ENCODE measurements around the gene PDHX.

PDHX gene

DNA sequence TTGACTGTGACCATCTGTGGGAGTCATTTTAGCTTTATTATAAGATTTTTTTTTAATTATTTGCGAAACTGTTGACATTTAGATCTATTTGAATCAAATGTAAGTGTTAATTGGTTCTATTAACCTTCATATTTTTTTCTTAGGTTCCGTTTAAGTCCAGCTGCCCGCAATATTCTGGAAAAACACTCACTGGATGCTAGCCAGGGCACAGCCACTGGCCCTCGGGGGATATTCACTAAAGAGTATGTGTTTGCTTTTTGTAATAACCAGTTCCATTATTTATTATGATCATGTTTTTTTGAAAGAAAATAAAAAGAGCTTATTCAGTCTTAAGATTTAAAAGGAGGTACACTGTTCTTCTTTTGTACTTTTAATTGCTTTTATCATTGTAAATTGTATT, 43.9 kb downstream of the PDHX start:
- no peak for DNase-seq

DNA sequence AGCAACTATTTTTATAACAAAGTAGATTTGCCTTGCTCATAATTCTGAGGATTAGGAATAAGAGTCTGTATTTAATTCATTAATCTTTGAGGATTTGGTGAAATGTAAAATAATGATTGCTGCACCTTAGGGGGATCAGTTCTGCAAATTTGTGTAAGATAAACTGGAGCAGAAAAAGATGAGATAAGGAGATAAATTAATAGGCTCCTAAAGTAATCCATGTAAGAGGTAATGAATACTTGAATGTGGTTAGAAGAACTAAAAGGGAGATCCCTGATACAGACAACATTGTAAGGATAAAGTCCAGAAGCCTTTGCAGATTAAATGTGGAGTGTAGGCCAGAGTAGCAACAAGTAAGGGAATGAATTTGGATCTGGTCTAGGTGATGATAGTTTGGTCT, 45.6 kb downstream of the PDHX start:
- DNase-seq, result no peak

DNA sequence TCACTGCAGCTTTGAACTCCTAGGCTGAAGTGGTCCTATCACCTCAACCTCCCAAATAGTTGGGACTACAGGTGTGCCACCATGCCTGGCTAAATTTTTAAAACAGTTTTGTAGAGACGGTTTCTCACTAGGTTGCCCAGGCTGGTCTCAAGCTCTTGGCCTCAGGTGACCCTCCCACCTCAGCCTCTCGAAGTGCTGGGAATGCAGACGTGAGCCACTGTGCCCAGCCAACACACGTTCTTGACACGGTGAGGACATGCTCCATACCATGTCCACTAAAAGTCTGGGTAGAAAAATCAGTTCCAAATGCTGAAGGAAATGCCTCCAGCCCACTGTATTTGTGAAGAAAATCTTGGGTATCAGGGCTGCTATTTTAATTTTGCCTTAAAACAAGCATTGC, 46.9 kb downstream of the PDHX start:
- no peak for DNase-seq

DNA sequence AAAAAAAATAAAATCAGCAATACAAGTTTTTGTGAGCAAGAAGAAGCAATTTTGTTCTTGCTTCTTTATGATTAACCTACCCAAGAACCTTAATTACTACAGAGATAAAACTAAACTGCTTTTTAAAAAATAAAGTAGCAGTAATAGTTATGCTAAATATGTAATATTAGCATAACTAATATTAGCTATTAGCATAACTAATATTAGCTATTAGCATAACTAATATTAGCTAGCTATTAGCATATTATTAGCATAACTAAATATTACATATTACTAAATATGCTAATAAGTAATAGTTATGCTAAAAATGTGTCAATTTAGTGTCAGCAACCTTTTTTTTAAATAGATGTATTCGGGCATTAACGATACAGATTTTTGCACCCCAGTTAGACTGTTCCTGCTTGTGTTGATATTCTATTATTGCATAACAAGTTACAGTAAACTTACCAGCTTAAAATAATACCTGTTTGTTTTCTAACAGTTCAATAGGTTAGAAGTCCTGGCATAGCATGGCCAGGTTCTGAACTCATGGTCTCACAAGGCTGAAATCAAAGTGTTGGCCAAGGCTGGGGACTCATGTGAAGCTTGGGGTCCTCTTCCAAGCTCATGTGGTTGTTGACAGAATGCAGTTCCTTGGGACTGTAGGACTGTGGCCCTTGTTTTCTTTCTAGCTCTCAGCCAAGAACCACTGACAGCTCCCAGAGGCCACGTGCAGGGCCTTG, 48.4 kb downstream of the PDHX start:
- no peak for DNase-seq

DNA sequence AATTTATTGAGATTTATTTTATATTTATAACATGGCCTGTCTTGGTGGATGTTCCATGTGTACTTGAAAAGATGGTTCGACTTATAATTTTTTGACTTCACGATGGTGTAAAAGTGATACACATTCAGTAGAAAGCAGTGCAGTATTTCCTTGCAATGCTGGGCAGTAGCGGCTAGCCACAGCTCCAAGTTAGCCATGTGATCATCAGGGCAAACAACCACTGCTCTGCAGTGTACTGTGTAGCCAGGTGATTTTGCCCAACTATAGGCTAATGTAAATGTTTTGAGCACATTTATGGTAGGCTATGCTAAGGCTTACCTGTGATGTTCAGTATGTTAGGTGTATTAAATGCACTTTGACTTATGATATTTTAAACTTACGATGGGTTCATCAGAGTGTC, 52.4 kb downstream of the PDHX start:
- no peak for DNase-seq

DNA sequence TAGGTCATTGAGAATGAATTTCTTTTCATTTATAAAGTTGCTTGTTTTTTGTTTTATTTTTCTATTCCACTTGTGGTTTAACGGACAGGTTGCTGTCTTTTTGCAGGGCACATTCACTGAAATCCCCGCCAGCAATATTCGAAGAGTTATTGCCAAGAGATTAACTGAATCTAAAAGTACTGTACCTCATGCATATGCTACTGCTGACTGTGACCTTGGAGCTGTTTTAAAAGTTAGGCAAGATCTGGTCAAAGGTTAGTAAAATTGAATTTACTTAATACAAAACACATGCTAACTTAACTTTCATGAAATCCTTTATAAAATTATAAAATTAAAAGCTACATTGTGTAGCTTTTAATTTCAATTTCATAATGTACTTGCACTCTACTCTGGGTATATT, 53.6 kb downstream of the PDHX start:
- no peak for DNase-seq

DNA sequence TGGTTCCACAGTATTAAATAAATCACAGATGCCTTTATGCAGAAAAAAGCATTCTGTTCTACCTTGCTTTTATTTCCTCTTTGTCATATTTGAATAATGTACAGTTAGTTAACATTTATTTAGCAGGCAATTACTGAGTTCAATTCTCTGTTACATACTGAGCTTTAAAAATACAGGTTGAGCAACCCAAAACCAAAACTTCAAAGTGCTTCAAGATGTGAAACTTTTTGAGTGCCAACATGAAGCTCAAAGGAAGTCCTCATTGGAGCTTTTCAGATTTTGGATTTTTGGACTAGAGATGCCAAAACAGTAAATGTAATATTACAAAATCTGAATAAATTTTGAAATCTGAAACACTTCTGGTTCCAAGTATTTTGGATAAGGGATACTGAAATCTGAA, 54.1 kb downstream of the PDHX start:
- no peak for DNase-seq

DNA sequence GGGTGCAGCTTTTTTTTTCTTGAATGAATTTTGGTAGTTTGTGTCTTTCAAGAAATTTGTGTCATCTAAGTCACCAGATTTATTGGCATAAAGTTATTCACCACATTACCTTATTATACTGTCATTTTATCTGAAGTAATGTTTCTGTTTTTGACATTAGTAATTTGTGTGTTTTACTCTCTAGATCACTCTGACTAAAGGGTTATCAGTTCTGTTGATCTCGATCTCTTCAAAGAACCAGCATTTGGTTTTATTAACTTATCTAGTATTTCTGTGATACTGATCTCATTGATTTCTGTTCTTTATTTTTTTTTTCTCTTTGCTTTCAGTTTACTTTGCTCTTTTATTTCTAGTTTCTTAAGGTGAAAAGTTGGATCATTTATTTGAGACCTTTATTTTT, 55.5 kb downstream of the PDHX start:
- DNase-seq, result no peak

DNA sequence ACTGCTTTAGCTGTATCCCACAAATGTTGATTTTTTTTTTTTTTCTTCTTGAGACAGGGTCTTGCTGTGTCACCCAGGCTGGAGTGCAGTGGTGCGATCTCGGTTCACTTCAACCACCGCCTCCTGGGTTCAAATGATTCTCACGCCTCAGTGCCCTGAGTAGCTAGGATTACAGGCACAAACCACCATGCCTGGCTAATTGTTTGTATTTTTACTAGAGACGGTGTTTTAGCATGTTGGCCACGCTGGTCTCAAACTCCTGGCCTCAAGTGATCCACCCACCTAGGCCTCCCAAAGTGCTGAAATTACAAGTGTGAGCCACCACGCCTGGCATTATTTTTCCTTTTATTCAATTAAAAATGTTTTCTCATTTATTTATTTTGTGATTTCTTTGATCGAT, 55.9 kb downstream of the PDHX start:
- DNase-seq, result no peak

DNA sequence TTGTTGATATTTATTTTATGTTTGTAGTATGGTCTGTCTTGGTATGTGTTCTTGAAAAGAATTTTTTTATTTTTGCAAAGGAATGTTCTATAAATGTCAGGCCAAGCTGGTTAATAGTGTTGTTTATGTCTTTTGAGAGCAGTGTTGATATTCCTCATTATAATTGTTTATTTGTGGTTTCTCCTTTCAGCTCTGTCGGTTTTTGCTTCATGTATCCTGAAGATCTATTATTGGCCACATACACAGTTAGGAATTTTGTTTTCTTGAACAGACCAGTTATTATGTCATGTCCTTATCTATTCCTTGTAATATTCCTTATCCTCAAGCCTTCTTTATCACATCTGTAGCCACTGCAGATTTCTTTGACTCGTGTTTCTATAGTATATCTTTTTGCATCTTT, 56.5 kb downstream of the PDHX start:
- no peak for DNase-seq

DNA sequence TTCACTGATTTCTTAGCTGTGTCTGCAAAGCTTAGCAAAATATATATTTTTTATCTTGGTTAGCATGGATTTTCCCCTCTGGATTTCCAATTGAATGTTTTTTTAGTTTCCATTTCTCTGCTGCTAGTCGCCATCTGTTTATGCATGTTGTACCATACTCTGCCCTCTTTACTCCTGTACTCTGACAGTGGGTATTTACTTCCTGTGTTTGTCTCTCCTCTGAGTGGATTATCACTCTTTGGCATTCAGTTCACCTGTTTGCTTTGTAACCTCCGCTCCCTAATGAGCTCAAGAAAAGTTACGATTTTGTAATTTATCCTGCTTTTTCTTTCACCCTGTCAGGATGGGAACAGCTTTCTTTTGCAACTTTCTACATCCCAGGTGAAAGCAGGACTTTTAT, 59.1 kb downstream of the PDHX start:
- no peak for DNase-seq

DNA sequence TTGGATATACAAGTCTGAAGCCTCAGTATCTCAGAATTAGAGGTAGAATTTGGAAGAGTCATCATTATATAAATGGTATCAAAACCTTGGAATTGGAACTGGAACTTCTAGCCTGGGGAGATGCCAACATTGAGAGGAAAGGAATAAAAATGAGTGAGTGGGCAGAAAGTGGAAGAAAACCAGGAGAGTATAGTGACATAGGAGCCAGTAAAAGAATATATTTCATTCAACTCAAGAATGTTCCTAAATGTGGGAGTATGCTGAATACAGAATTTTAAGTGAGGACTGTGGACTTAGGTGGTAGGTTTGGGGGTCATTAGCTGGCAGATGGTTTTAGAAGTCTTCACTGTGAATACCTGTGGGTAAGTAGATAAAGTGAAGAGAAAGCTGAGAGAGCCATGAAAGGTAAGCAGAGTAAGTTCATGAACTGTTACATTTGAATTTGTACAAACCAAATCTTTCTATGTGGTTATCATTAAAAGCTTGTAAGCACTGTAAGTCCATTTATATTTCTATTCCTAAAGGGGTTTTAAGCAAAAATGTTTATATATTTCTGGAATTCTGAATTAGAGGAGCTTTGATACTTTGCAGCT, 60.2 kb downstream of the PDHX start:
- no peak for DNase-seq

DNA sequence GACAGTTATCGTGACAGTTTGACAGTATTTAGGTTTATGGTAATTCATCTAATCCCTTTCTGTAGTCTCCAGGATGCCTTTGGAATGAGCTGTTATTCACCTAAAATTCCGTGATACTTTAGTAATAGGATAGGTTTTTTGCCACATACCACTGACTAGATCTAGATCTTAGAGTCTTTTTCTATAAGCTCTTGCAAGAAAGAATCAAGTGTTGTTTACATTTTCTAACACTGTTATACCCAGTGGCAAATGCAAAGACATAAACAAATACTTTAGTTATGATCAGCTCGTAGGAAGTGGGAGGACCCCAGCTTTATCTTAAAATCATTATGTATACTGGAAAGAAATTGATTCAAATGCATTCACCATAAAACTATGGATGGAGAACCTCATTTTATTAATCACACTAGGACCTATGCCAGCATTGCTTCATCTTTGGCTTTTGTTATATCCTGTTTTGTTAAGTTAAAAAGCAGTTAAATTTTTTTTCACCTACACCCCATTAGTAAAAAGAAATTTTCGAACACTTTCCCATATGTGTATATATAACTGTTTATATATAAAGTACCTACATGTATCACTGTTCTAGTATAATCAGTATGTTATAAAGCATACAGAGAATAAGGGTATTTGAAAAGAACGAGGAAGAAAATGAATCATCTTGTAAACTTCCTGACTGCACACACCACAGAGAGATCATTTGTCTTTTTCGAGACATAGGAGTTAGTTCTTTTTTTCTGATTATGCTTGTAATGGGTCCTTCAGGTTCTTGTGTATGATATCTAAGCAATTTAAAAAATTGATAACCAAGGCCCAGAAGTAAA, 60.9 kb downstream of the PDHX start:
- DNase-seq, result no peak

DNA sequence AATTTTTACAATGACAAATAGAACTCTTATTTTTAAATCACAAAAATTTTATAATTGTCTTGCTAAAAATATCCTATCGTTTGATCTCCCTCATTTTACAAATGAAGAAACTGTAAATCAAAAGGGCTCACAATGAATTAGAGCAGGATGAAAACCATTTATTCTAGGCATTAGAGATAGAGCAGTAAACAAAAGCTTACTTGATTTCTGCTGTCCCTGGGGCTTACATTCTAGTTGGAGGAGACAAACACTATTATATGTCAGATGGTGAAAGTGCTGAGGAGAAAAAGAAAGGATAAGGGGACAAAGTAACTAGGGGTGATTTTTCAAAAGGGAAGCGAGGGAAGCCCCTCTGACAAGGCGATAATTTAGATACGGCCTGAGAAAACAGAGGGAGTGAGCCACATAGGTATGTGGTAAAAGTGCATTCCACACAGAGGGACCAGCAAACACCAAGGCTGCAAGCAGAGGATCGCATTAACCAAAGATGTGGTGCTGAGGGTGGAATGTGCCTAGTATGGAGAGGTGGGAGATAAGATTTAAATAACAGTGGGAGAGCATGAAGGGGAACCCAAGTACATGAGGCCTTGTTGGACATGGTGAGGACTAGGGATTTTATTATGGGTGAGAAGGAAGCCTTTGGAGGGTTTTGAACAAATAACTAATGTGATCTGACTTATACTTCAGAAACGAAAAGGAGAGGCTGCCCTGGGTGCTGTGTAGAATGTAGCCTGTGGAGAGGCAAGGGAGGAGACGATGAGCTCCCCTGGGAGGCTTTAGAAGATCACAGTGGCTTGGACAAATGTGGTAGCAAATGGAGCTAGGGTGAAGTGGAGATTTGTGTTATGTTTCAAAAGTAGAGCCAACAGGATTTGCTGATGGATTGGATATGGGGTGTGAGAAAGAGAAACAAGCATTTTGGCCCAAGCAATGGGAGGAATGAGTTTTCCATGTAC, 62.1 kb downstream of the PDHX start:
- DNase-seq, result no peak

DNA sequence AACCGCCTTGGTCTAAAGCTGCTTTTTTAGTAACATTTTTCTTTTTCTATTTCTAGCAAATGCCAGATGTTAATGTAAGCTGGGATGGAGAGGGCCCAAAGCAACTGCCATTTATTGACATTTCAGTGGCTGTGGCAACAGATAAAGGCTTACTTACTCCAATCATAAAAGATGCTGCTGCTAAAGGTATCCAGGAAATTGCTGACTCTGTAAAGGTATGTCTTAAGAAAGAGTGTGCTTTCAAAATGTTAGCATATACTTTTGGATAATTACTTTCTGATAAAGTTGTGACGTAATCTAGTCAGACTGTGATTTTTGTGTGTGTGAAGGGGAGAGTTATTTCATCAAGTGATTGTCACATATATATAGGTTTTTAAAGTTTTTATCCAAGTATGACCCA, 68.1 kb downstream of the PDHX start:
- no peak for DNase-seq

DNA sequence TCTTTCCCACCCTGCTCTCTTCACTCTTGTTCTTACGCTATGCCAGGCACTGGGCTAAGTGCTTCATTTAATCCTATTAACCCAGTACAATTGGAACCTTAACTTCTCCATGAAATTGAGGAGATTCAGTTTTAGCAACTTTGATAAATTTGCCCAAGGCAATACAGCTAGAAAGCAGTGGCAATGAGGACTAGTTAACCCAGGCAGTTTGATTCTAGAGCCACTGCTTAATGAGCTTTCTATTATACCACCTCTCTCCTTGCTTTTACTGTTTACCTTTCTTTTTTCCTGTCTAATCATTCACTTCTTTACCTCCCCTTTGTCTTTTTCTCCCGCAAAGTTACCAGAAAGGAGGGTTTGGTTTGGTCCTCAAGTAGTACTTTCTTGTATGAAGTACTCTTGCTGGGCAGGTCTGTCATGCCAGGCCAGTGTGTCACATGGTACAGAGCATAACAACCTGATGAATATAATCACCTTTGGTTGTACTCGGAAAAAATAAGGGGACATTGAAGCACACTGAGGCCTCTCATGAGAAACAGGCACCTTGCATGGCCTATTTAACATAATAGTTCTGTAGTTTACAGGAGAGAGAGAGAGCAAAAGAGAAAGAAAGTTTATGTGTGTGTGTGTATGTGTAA, 70.6 kb downstream of the PDHX start:
- DNase-seq, result no peak

DNA sequence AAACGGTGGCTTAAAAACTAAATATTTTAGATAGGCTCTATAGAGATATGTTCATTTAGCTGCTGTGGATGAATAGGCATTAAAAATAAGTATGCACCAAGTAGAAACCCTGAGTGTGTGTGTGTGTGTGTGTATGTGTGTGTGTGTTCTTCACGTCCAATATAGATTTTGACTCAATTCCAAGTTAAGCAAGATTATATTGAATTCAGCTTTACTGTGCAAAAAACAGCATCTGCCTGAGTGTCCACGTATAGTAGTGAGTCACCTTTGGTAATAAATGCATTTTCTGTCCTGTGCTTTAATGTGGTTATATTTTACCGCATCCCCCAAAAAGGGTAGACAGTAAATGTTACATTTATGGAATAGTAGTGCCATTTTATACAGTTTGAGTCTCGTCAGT, 71.2 kb downstream of the PDHX start:
- DNase-seq, result no peak

DNA sequence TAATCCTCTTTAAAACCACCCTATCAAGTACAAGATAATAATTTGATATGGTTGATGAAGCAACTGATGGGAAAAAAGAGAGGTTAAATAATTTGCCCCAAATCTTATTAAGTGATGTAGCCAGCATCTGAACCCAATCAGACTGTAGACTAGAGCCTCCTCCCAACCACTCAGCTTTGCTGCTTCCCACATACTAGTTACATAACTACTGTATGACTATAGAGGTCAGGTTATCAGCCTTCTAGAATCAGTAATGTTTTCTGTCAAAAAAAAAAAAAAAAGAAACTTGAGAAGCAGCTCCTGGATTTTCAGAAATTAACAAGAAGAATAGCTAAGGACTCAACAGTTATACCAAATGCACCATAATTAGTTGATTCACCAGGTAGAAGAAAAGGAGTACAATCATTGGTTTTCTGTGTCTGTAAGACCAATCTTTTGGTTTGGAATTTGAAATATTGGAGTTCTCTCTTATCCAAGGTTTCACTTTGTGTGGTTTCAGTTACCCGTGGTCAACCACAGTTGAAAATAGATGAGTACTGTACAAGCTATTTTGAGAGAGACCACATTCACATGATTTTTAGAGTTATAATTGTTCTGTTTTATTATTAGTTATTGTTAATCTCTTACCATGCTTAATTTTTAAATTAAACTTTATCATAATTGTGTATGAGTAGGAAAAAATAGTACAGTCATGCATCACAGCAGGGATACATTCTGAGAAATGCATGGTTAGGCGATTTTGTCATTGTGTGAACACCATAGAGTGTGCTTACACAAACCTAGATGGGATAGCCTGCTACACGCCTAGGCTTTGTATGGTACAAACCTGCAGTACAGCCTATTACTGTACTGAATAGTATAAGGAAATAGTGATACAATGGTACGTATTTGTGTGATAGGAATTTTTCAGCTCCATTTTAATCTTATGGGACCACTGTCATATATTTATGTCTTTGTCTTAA, 72.2 kb downstream of the PDHX start:
- no peak for DNase-seq

DNA sequence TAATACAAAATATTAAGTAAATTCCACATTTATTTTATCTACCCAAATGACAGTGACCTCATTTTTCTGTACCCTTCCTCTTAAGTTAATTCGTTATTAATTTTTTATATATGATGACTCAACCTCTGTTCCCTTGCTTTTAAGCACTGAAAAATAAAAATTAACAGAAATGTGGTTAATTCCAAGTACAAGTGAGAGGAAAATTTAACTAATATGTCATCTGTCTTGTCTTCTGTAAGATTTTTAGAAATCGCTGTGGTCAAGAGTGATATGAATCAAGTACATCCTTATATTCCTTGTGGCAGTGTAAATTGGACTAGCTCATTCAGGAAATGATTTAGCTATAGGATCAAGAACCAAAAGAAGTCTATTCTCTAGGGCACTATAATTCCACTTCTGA, 74.5 kb downstream of the PDHX start:
- DNase-seq, result no peak

DNA sequence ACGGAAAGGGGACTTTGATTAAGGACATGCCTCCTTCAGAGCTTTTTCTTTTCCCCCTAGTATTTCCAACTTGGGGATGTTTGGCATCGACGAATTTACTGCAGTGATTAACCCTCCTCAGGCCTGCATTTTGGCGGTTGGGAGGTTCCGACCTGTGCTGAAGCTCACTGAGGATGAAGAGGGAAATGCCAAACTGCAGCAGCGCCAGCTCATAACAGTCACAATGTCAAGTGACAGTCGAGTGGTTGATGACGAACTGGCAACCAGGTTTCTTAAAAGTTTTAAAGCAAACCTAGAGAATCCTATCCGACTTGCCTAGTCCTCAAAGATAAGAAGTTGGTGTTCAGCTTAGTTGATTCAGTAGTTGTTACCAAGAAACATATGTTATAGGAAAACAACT, 78.4 kb downstream of the PDHX start:
- DNase-seq, result no peak

DNA sequence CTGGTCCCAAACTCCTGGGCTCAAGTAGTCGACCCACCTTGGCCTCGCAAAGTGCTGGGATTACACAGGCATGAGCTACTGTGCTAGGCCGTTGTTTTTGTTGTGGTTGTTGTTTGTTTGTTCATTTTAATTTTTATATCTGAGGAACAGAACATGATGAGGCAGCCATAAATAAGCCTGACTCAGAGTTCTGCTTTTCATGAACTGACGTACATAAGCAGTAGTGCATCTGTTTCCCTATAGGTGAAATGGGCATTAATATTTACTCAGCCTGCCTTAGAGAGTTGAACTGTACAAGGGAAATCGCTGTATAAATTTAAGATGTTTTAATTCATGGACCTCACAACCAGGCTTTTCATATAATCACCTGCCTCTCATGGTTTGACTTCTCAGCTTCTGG, 80.5 kb downstream of the PDHX start:
- DNase-seq, result no peak

Measured in NK-92 treated with Interleukin-12 subunit alpha and Interleukin-12 subunit beta, amount 100 ng/mL, for 24 hours (cell line).